ENCODE measurements around the gene ECM2.

ECM2 gene

DNA sequence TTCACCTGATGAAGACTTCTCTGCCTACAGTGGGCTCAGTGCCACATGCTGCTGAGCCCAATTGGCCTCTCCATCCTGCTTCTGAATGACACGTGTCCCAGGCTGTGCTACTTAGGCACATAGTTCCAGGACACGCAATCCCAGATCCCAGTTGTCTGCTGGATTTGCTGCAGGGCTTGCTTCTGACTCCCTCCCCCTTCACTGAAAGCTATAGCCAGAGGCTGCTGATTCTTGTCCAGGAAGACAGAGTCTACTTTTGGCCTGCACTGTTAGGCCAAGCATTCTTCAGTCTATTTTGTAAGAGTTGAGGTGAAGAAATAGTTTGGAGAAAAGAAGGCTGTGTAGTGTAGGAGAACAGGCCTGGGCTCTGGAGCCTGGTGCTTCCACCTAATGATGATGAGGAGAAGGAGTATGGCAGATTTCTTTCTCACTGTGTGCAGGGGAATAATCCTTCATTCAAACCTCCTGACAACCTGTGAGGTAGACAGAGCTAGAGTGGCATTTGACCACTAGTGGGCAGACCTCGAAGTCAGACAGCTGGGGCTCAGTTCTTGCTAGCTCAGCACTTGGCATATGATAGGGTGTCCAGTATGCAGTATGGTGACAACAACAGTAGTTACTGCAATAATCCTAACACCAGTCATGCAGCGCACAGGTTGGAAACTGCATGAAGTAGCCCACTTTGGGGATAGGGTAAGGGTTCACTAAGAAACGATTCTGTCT lies 34.0 kb downstream of the ECM2 start:
- TF ChIP-seq CTCF (IDR thresholded peaks at IDR 0.05; ENCODE audit: insufficient read depth, missing control alignments): peak; percentile 40
- no peak for FAIRE-seq
- no peak for DNase-seq (ENCODE audit: insufficient read length, low spot score)

- no peak for FAIRE-seq
- TF ChIP-seq CTCF (IDR thresholded peaks at IDR 0.05; ENCODE audit: insufficient read depth, missing control alignments): no peak
- no peak for DNase-seq (ENCODE audit: insufficient read length, low spot score)
Measured at GRCh38 chr9:92500725-92501124, 35.1 kb downstream of the ECM2 start.

DNA sequence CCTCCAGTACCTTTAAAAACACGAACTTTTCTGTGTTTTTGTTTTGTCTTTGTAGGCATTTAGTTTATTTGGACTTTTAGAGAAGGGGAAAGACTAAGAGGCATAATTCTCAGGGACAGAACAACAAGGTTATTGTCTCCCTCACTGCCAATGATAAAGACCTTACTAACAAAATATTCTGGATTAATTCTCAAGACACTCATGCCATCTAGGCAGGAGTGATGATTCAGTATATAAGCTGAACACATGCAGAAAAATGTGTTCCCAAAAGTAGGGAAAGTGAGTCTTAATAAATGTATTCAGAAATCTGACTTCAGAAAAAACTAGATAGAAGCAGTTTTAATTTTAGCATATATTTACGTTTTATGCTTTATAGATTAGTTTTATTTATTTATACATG lies 36.1 kb downstream of the ECM2 start:
- TF ChIP-seq CTCF (IDR thresholded peaks at IDR 0.05; ENCODE audit: insufficient read depth, missing control alignments): no peak
- DNase-seq (ENCODE audit: insufficient read length, low spot score): no peak
- FAIRE-seq: no peak

DNA sequence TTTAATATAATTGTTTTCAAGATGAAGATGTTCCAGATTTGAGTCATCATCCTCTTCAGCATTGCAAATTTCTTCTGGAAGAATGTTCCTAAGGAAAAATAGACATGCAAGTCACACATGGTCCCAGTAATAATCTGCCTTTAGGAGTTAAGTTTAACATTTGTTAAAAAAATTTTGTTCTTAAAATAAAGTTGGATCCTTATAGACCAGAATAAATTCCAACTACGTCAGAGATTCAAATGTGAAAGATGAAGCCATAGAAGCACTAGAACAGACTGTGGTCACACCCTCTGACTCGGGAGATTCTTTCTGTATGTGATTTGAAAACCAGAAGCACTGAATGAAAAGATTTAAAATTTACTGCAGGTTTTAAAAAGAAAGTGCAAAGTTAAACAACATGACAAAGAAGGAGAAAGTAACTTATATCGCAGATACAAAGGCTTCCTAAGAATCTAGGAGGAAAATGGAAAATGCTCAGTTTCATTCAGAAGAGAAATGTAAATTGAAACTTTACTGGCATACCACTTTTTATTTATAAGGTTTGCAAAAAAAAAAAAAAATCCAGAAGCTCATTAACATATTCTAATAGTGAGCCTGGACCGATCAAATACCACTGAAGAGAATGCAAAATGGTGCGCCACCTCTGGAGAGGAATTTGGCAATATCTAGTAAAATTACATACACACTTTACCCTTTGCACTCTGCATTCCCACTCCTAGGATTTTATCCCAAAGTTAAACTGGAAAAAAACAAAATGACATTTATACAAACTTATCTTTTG lies 39.2 kb downstream of the ECM2 start:
- DNase-seq (ENCODE audit: insufficient read length, low spot score) (no peak), FAIRE-seq (no peak)
- no peak for TF ChIP-seq CTCF (IDR thresholded peaks at IDR 0.05; ENCODE audit: insufficient read depth, missing control alignments)

DNA sequence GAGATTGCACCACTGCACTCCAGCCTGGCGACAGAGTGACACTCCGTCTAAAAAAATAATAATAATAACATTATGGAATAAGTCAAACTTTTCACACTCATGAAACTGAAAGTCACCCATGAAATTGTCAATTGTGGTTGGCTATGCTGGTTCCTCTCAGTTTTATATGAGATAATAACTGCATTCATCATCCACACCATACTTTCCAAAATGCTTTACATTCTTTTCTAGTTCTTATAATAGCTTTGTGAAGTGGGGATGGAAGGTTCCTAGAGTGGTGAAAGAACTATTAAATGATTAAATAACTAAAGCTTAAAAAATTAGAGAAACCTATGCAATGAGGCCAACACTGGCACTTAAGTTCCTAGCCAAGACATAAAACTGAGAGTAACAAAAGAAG lies 40.9 kb downstream of the ECM2 start:
- FAIRE-seq (no peak), DNase-seq (ENCODE audit: insufficient read length, low spot score) (no peak)
- no peak for TF ChIP-seq CTCF (IDR thresholded peaks at IDR 0.05; ENCODE audit: insufficient read depth, missing control alignments)

GRCh38 chr9:92493749-92494387 lies 41.9 kb downstream of the ECM2 start:
- DNase-seq (ENCODE audit: insufficient read length, low spot score) (no peak), FAIRE-seq (no peak)
- no peak for TF ChIP-seq CTCF (IDR thresholded peaks at IDR 0.05; ENCODE audit: insufficient read depth, missing control alignments)
